ENCODE results near the gene RAD51B. TPM values are rescaled to one million over a fixed set of nuclear protein-coding genes. Genes with fewer than 3 reads are reported as not detected.

Gene RAD51B
- total and polyA plus RNA-seq, 2 of the 13 experiments (the other 11 are each of a cell fraction or from before 2014, with no cell fraction given), result 7.0 to 9.5 TPM

DNA sequence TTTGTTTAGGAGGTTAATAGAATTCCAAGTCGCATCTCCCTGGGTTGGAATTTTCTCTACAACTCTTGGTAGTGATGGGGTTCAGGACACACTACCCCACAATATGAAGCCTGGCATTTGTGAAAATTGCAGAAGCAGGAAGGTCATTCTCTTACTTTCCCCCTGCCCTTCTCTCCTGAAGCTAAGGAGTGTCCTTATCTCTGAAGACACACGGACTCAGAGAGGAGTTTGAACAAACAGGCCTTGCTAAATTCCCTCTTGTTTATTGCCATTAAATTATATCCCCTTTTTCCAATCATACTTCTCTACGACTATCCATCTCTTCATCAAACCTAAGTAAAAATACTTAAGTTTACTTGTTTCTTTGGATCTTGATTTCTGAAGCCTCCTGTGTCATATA, 443.0 kb downstream of the RAD51B start:
- DNase-seq (ENCODE audit: low spot score), result no peak
- H3K4me3 ChIP-seq (replicated peaks in 1 of 3; ENCODE audit: insufficient read depth in 1 of 3, low read depth in 2 of 3, low read length in 3 of 3), result no peak overlapping the region
- no peak for TF ChIP-seq PAF1 (CRISPR knock-in tag; IDR thresholded peaks at IDR 0.05)
- no peak for TF ChIP-seq ZNF562 (CRISPR knock-in tag; IDR thresholded peaks at IDR 0.05; ENCODE audit: borderline replicate concordance)
- TF ChIP-seq, protein P1, sequence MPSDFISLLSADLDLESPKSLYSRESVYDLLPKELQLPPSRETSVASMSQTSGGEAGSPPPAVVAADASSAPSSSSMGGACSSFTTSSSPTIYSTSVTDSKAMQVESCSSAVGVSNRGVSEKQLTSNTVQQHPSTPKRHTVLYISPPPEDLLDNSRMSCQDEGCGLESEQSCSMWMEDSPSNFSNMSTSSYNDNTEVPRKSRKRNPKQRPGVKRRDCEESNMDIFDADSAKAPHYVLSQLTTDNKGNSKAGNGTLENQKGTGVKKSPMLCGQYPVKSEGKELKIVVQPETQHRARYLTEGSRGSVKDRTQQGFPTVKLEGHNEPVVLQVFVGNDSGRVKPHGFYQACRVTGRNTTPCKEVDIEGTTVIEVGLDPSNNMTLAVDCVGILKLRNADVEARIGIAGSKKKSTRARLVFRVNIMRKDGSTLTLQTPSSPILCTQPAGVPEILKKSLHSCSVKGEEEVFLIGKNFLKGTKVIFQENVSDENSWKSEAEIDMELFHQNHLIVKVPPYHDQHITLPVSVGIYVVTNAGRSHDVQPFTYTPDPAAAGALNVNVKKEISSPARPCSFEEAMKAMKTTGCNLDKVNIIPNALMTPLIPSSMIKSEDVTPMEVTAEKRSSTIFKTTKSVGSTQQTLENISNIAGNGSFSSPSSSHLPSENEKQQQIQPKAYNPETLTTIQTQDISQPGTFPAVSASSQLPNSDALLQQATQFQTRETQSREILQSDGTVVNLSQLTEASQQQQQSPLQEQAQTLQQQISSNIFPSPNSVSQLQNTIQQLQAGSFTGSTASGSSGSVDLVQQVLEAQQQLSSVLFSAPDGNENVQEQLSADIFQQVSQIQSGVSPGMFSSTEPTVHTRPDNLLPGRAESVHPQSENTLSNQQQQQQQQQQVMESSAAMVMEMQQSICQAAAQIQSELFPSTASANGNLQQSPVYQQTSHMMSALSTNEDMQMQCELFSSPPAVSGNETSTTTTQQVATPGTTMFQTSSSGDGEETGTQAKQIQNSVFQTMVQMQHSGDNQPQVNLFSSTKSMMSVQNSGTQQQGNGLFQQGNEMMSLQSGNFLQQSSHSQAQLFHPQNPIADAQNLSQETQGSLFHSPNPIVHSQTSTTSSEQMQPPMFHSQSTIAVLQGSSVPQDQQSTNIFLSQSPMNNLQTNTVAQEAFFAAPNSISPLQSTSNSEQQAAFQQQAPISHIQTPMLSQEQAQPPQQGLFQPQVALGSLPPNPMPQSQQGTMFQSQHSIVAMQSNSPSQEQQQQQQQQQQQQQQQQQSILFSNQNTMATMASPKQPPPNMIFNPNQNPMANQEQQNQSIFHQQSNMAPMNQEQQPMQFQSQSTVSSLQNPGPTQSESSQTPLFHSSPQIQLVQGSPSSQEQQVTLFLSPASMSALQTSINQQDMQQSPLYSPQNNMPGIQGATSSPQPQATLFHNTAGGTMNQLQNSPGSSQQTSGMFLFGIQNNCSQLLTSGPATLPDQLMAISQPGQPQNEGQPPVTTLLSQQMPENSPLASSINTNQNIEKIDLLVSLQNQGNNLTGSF (CRISPR knock-in tag; IDR thresholded peaks at IDR 0.05), result no peak
- no peak for TF ChIP-seq KAT2B (IDR thresholded peaks at IDR 0.05; ENCODE audit: borderline replicate concordance, low read depth, low read length)
- TF ChIP-seq, protein P2, sequence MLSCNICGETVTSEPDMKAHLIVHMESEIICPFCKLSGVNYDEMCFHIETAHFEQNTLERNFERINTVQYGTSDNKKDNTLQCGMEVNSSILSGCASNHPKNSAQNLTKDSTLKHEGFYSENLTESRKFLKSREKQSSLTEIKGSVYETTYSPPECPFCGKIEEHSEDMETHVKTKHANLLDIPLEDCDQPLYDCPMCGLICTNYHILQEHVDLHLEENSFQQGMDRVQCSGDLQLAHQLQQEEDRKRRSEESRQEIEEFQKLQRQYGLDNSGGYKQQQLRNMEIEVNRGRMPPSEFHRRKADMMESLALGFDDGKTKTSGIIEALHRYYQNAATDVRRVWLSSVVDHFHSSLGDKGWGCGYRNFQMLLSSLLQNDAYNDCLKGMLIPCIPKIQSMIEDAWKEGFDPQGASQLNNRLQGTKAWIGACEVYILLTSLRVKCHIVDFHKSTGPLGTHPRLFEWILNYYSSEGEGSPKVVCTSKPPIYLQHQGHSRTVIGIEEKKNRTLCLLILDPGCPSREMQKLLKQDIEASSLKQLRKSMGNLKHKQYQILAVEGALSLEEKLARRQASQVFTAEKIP (CRISPR knock-in tag; IDR thresholded peaks at IDR 0.05; ENCODE audit: borderline replicate concordance), result no peak
- TF ChIP-seq ZNF660 (CRISPR knock-in tag; IDR thresholded peaks at IDR 0.05; ENCODE audit: borderline replicate concordance, low read depth), result no peak
- no peak for TF ChIP-seq ZC3H4 (CRISPR knock-in tag; IDR thresholded peaks at IDR 0.05; ENCODE audit: borderline replicate concordance)
- H3K27me3 ChIP-seq (ENCODE audit: control insufficient read depth in 1 of 2, insufficient read depth in 2 of 2, low read length in 2 of 2), result no peaks in the 10 kb centered on the region
- H3K27ac ChIP-seq (ENCODE audit: extremely low read length, insufficient read depth, low read length), result no peak overlapping the region
- H4K20me1 ChIP-seq (ENCODE audit: insufficient read depth, low read length), result no peaks in the 10 kb centered on the region
- no peak overlapping the region for H2AFZ ChIP-seq (ENCODE audit: low read length)
- no peaks in the 10 kb centered on the region for H3K79me2 ChIP-seq (ENCODE audit: insufficient read depth, low read length)
- WGBS (ENCODE audit: low lambda C conversion rate), result 81% methylated on average over 3 of the region's 3 CpGs
- no peak overlapping the region for H3K9ac ChIP-seq (ENCODE audit: insufficient read depth, low read depth, low read length)
- no peak for FAIRE-seq
- in situ Hi-C loops (cut with HindIII; ENCODE audit: extremely low pct_ligation_motif_present, low pct_unique_long_range_greater_than_20kb), result no loop called here
- no peaks in the 10 kb centered on the region for H3K36me3 ChIP-seq (replicated peaks in 1 of 2; ENCODE audit: control insufficient read depth in 1 of 2, insufficient read depth in 2 of 2, low read length in 2 of 2)
- H3K4me2 ChIP-seq (ENCODE audit: low read depth, low read length), result no peak overlapping the region
- ATAC-seq, result no peak
- no peaks in the 10 kb centered on the region for H3K9me3 ChIP-seq (ENCODE audit: low read length)
- H3K4me1 ChIP-seq (ENCODE audit: insufficient read depth, low read length), result 0 out of 2 replicates have a peak, but pooled peaks cover 6% of the 10 kb centered on the region
- CTCF ChIA-PET (ENCODE audit: low intra/inter-chr PET ratio, low total read pairs), result no interaction called here
- POLR2A ChIA-PET, result no interaction called here
- intact Hi-C loops (cut with micrococcal nuclease; ENCODE audit: unreplicated experiment), result no loop called here
- no TSS peak for BruUV-seq (replicated peaks)

All from HepG2 (cell line).